Tibial nerve (tissue), 4 donors: ENCODE measurements around the gene OR9A4.

ENCODE experiments used
- CTCF ChIP-seq, 5 experiments: fragments of 200-600 bp in 3 of 5; fragments of 450-650 bp in 2 of 5; sonication (generic) in 3 of 5; IDR thresholded peaks; one replicate each; pipeline ENCODE4 v1.5.1; 2016 to 2019; ENCODE audit warnings: antibody characterized with exemption in 5 of 5, mild to moderate bottlenecking in 3 of 5, moderate library complexity in 2 of 5
- EP300 ChIP-seq, 2 donors: sonication (generic); formaldehyde crosslinking; IDR thresholded peaks; one replicate each; pipeline ENCODE4 v1.6.1; 2017; ENCODE audit warnings: antibody characterized with exemption in 2 of 2, mild to moderate bottlenecking in 1 of 2
- POLR2A ChIP-seq, 2 donors: fragments of 450-650 bp; IDR thresholded peaks; one replicate each; pipeline ENCODE4 v1.6.1; 2017; ENCODE audit warnings: antibody characterized with exemption in 2 of 2, mild to moderate bottlenecking in 2 of 2, moderate library complexity in 2 of 2

DNA sequence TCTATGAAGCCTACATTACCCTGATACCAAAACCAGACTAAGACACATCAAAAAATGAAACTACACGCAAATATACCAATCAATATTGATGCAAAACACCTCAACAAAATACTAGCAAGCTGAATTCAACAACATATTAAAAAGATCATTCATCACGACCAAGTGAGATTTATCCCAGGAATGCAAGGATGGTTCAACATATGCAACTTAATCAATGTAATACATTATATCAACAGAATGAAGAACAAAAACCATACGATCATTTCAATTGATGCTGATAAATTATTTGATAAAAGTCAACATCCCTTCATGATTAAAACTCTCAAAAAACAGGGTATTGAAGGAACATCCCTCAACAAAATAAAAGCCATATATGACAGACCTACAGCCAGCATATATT is 24.9 kb downstream of the OR9A4 start:
- no peak for TF ChIP-seq POLR2A (IDR thresholded peaks at IDR 0.05)
- no peak for TF ChIP-seq EP300 (IDR thresholded peaks at IDR 0.05)
- TF ChIP-seq CTCF (IDR thresholded peaks at IDR 0.05): no peak
